ENCODE data around the gene H6PD. TPM values are rescaled to one million over a fixed set of nuclear protein-coding genes. Genes with fewer than 3 reads are reported as not detected.

H6PD gene
- total RNA-seq, 1 donor from 2014 or later, result 23.9 TPM

DNA sequence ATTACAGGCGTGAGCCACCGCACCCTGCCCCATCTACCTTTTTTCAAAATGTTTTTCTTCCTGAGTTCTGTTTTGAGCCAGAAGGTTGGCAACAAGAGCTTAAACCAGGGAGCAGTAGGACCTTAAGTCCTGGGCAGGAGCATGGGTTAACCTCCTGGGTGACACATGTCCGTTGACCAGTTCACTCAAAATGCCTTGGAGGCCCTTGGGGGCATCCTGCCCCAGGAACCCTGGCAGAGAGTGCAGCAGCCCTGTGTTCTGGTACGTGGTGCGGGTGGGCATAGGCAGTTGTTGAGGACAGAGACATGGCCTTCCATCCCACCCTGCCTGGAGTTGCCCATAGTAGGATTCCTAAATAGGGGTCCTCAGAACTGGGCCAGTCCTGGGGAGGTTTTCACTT is 11.6 kb downstream of the H6PD start:
- DNase-seq (ENCODE audit: low read depth, low spot score), result no peak
- TF ChIP-seq, protein P1, sequence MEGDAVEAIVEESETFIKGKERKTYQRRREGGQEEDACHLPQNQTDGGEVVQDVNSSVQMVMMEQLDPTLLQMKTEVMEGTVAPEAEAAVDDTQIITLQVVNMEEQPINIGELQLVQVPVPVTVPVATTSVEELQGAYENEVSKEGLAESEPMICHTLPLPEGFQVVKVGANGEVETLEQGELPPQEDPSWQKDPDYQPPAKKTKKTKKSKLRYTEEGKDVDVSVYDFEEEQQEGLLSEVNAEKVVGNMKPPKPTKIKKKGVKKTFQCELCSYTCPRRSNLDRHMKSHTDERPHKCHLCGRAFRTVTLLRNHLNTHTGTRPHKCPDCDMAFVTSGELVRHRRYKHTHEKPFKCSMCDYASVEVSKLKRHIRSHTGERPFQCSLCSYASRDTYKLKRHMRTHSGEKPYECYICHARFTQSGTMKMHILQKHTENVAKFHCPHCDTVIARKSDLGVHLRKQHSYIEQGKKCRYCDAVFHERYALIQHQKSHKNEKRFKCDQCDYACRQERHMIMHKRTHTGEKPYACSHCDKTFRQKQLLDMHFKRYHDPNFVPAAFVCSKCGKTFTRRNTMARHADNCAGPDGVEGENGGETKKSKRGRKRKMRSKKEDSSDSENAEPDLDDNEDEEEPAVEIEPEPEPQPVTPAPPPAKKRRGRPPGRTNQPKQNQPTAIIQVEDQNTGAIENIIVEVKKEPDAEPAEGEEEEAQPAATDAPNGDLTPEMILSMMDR (conservative IDR thresholded peaks at IDR 0.05), result no peak
- Mint-ChIP-seq H3K9me3 (no peaks in the 10 kb centered on the region), H3K27ac (ENCODE audit: unreplicated experiment) (no peak overlapping the region), H3K4me3 (no peak overlapping the region), H3K36me3 (ENCODE audit: low read depth) (peaks cover 5% of the 10 kb centered on the region), H3K27me3 (ENCODE audit: low read depth) (no peaks in the 10 kb centered on the region), H3K4me1 (peaks cover 6% of the 10 kb centered on the region)

GRCh38 chr1:9246841-9247785 is 12.5 kb downstream of the H6PD start:
- H3K27ac Mint-ChIP-seq (ENCODE audit: unreplicated experiment), result peak overlapping the region; percentile 75

DNA sequence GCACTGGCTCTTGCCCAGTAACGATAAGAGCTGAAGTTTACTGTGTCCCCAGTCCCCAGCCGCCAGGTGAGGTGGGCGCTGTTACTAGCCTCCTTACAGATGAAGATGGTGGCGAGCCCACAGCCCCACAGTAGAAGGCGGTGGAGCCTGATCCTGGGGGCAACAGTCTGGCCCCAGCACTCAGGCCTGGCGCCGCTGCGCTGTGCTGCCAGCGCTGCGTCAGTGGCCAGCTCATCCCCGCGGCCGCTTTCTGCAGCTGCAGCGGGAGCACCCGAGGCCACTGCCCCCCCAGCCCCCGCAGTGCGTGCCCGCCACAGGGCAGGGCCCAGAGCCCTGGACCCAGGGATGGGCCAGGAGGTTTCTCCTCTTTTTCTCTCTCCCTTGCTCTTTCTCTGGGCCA is 13.3 kb downstream of the H6PD start:
- DNase-seq (ENCODE audit: low read depth, low spot score), result no peak
- Mint-ChIP-seq H3K27ac (ENCODE audit: unreplicated experiment) (no peak overlapping the region), H3K36me3 (ENCODE audit: low read depth) (peaks cover 5% of the 10 kb centered on the region), H3K4me1 (peaks cover 19% of the 10 kb centered on the region), H3K27me3 (ENCODE audit: low read depth) (no peaks in the 10 kb centered on the region), H3K9me3 (no peaks in the 10 kb centered on the region), H3K4me3 (no peak overlapping the region)
- TF ChIP-seq, protein P1 (conservative IDR thresholded peaks at IDR 0.05), result no peak

More at GRCh38 chr1:9246841-9247785, 12.5 kb downstream of the H6PD start:
- no peak for DNase-seq (ENCODE audit: low read depth, low spot score)
- H3K27me3 Mint-ChIP-seq (ENCODE audit: low read depth), result no peaks in the 10 kb centered on the region
- peaks cover 13% of the 10 kb centered on the region for H3K4me1 Mint-ChIP-seq
- H3K36me3 Mint-ChIP-seq (ENCODE audit: low read depth), result peaks cover 5% of the 10 kb centered on the region
- H3K9me3 Mint-ChIP-seq, result no peaks in the 10 kb centered on the region
- H3K4me3 Mint-ChIP-seq, result no peak overlapping the region
- TF ChIP-seq, protein P1 (conservative IDR thresholded peaks at IDR 0.05), result no peak

- Mint-ChIP-seq H3K27me3 (ENCODE audit: low read depth) (peaks cover under 1% of the 10 kb centered on the region), H3K27ac (ENCODE audit: unreplicated experiment) (peak overlapping the region; percentile 30), H3K4me3 (no peak overlapping the region), H3K36me3 (ENCODE audit: low read depth) (peaks cover 5% of the 10 kb centered on the region), H3K9me3 (no peaks in the 10 kb centered on the region), H3K4me1 (peaks cover 26% of the 10 kb centered on the region)
- DNase-seq (ENCODE audit: low read depth, low spot score), result no peak
- TF ChIP-seq, protein P1 (conservative IDR thresholded peaks at IDR 0.05), result no peak
These were observed 14.0 kb downstream of the H6PD start for GRCh38 chr1:9248341-9249262.

DNA sequence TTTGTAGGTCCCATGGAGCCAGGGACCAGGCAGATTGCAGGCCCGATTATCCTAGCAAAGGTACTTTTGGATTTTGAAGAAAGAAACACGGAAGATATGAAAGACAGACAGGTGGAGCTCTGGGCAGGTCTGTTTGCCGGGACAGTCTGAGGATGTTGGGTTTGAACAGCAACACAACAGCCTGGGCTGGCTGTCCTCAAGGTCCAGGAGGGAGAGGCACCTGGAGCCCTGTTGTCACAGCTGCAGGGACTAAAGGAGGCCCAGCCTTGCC is 14.6 kb downstream of the H6PD start:
- peaks cover 5% of the 10 kb centered on the region for H3K36me3 Mint-ChIP-seq (ENCODE audit: low read depth)
- peaks cover 3% of the 10 kb centered on the region for H3K27me3 Mint-ChIP-seq (ENCODE audit: low read depth)
- no peak for DNase-seq (ENCODE audit: low read depth, low spot score)
- no peak overlapping the region for H3K4me3 Mint-ChIP-seq
- peak overlapping the region; percentile 30 for H3K27ac Mint-ChIP-seq (ENCODE audit: unreplicated experiment)
- H3K4me1 Mint-ChIP-seq, result peaks cover 31% of the 10 kb centered on the region
- no peaks in the 10 kb centered on the region for H3K9me3 Mint-ChIP-seq
- TF ChIP-seq, protein P1 (conservative IDR thresholded peaks at IDR 0.05), result no peak
